Measurements from ENCODE around the gene C2CD4C. TPM values are rescaled to one million over a fixed set of nuclear protein-coding genes. Genes with fewer than 3 reads are reported as not detected.

Gene C2CD4C
- total and polyA plus RNA-seq, 10 of the 15 experiments (the other 5 are each of a cell fraction or from before 2014, with no cell fraction given) = not detected

GRCh38 chr19:458091-459042 is 49.4 kb upstream of the C2CD4C start:
- Histone ChIP-seq H3K4me1 (ENCODE audit: control insufficient read depth, insufficient read depth, low read length) (no peaks in the 10 kb centered on the region), H3K9ac (ENCODE audit: control insufficient read depth, insufficient read depth, low read length) (no peak overlapping the region), H3K27me3 (replicated peaks in 1 of 2; ENCODE audit: control insufficient read depth in 2 of 2, insufficient read depth in 2 of 2, low read length in 1 of 2) (no peaks in the 10 kb centered on the region), H4K20me1 (ENCODE audit: control insufficient read depth, insufficient read depth) (no peaks in the 10 kb centered on the region), H3K36me3 (ENCODE audit: control insufficient read depth in 2 of 2, insufficient read depth in 2 of 2, low read length in 1 of 2) (no peaks in the 10 kb centered on the region), H3K4me3 (no peak overlapping the region), H3K27ac (ENCODE audit: control insufficient read depth, insufficient read depth) (no peak overlapping the region), H3K9me3 (replicated peaks; ENCODE audit: control insufficient read depth, insufficient read depth, low read length) (no peaks in the 10 kb centered on the region; the same call in 2 of the 3 replicates), H3K4me2 (ENCODE audit: control insufficient read depth, insufficient read depth) (no peak overlapping the region), H2AFZ (ENCODE audit: control insufficient read depth, low read depth, low read length) (no peak overlapping the region), H3K79me2 (ENCODE audit: control insufficient read depth, insufficient read depth, low read length) (no peaks in the 10 kb centered on the region)
- BruUV-seq (replicated peaks) = no TSS peak
- in situ Hi-C loops (cut with MboI) = no loop called here
- no peak for DNase-seq (ENCODE audit: low read depth, low spot score)
- intact Hi-C loops (cut with micrococcal nuclease; ENCODE audit: unreplicated experiment) = no loop called here
- ChIA-PET POLR2A (no interaction called here), RAD21 (ENCODE audit: unreplicated experiment) (no interaction called here), CTCF (no interaction called here), SMC1A (ENCODE audit: uncharacterized antibody, unreplicated experiment) (no interaction called here)
- FAIRE-seq = no peak
- ATAC-seq = no peak
- 70% methylated on average over 16 of the region's 89 CpGs for WGBS (ENCODE audit: insufficient coverage, insufficient replicate concordance, low lambda C conversion rate, missing lambda C conversion rate)
- TF ChIP-seq CHD2 (IDR thresholded peaks at IDR 0.05; ENCODE audit: borderline replicate concordance, low read depth, low read length) (no peak), CREM (IDR thresholded peaks at IDR 0.05; ENCODE audit: low read depth) (no peak), ZNF24 (IDR thresholded peaks at IDR 0.05) (no peak), YBX1 (IDR thresholded peaks at IDR 0.05) (no peak), NFYB (IDR thresholded peaks at IDR 0.05; ENCODE audit: insufficient read depth, low read depth, low read length) (no peak)

- SMC1A ChIA-PET (ENCODE audit: uncharacterized antibody, unreplicated experiment) = no interaction called here
- Histone ChIP-seq H3K9ac (ENCODE audit: control insufficient read depth, insufficient read depth, low read length) (no peak overlapping the region), H3K79me2 (ENCODE audit: control insufficient read depth, insufficient read depth, low read length) (no peaks in the 10 kb centered on the region), H3K9me3 (replicated peaks; ENCODE audit: control insufficient read depth, insufficient read depth, low read length) (no peaks in the 10 kb centered on the region; the same call in 2 of the 3 replicates), H3K27ac (ENCODE audit: control insufficient read depth, insufficient read depth) (no peak overlapping the region), H3K4me2 (ENCODE audit: control insufficient read depth, insufficient read depth) (no peak overlapping the region), H3K36me3 (ENCODE audit: control insufficient read depth in 2 of 2, insufficient read depth in 2 of 2, low read length in 1 of 2) (no peaks in the 10 kb centered on the region), H3K4me1 (ENCODE audit: control insufficient read depth, insufficient read depth, low read length) (no peaks in the 10 kb centered on the region), H4K20me1 (ENCODE audit: control insufficient read depth, insufficient read depth) (no peaks in the 10 kb centered on the region), H3K4me3 (no peak overlapping the region), H3K27me3 (replicated peaks in 1 of 2; ENCODE audit: control insufficient read depth in 2 of 2, insufficient read depth in 2 of 2, low read length in 1 of 2) (no peaks in the 10 kb centered on the region), H2AFZ (ENCODE audit: control insufficient read depth, low read depth, low read length) (no peak overlapping the region)
- ATAC-seq = no peak
- intact Hi-C loops (cut with micrococcal nuclease; ENCODE audit: unreplicated experiment) (no loop called here), in situ Hi-C loops (cut with MboI) (no loop called here)
- WGBS (ENCODE audit: insufficient coverage, insufficient replicate concordance, low lambda C conversion rate, missing lambda C conversion rate) = 88% methylated on average over 30 of the region's 30 CpGs
- RAD21 ChIA-PET (ENCODE audit: unreplicated experiment) = no interaction called here
- no TSS peak for BruUV-seq (replicated peaks)
- CTCF ChIA-PET = no interaction called here
- no peak for FAIRE-seq
- POLR2A ChIA-PET = no interaction called here
- DNase-seq (ENCODE audit: low read depth, low spot score) = no peak
- no peak for TF ChIP-seq STAT3 (IDR thresholded peaks at IDR 0.05; ENCODE audit: low read depth, low read length)
- TF ChIP-seq NFIC (IDR thresholded peaks at IDR 0.05; ENCODE audit: low read depth, low read length) = no peak
- no peak for TF ChIP-seq EZH2 (IDR thresholded peaks at IDR 0.05; ENCODE audit: borderline replicate concordance, control insufficient read depth, low read depth, low read length)
- TF ChIP-seq LARP7 (IDR thresholded peaks at IDR 0.05) = no peak
- TF ChIP-seq HDAC2 (IDR thresholded peaks at IDR 0.05) = no peak
- no peak for TF ChIP-seq SUZ12 (IDR thresholded peaks at IDR 0.05; ENCODE audit: unreplicated experiment)
- no peak for TF ChIP-seq CEBPZ (IDR thresholded peaks at IDR 0.05; ENCODE audit: low read depth, low read length)
- no peak for TF ChIP-seq ETV6 (conservative IDR thresholded peaks at IDR 0.05 in 1 of 2, IDR thresholded peaks at IDR 0.05 in 1 of 2; ENCODE audit: borderline replicate concordance in 1 of 2, low read depth in 1 of 2)
These were observed 48.7 kb upstream of the C2CD4C start for GRCh38 chr19:457636-458035.
